ENCODE results near the gene ITPRIPL2.

The ITPRIPL2 gene

GRCh38 chr16:19130852-19131824, 17.4 kb downstream of the ITPRIPL2 start:
- no peak overlapping the region for H3K4me3 ChIP-seq (ENCODE audit: low read depth, low read length)
- TF ChIP-seq CTCF (IDR thresholded peaks at IDR 0.05; ENCODE audit: low read depth, low read length), result no peak
- DNase-seq (ENCODE audit: low read depth, low spot score), result peak; percentile 77
- in situ Hi-C loops (cut with HindIII; ENCODE audit: low sequenced_read_pairs), result no loop called here

GRCh38 chr16:19131825-19132218, 18.1 kb downstream of the ITPRIPL2 start:
- no peak overlapping the region for H3K4me3 ChIP-seq (ENCODE audit: low read depth, low read length)
- no peak for TF ChIP-seq CTCF (IDR thresholded peaks at IDR 0.05; ENCODE audit: low read depth, low read length)
- no peak for DNase-seq (ENCODE audit: low read depth, low spot score)
- in situ Hi-C loops (cut with HindIII; ENCODE audit: low sequenced_read_pairs), result no loop called here

- DNase-seq (ENCODE audit: low read depth, low spot score), result no peak
- H3K4me3 ChIP-seq (ENCODE audit: low read depth, low read length), result no peak overlapping the region
- in situ Hi-C loops (cut with HindIII; ENCODE audit: low sequenced_read_pairs), result no loop called here
- no peak for TF ChIP-seq CTCF (IDR thresholded peaks at IDR 0.05; ENCODE audit: low read depth, low read length)
Observed at GRCh38 chr16:19132255-19132654, 18.5 kb downstream of the ITPRIPL2 start.

- TF ChIP-seq CTCF (IDR thresholded peaks at IDR 0.05; ENCODE audit: low read depth, low read length), result no peak
- in situ Hi-C loops (cut with HindIII; ENCODE audit: low sequenced_read_pairs), result no loop called here
- no peak for DNase-seq (ENCODE audit: low read depth, low spot score)
- H3K4me3 ChIP-seq (ENCODE audit: low read depth, low read length), result no peak overlapping the region
Observed at GRCh38 chr16:19132898-19133297, 19.1 kb downstream of the ITPRIPL2 start.

- in situ Hi-C loops (cut with HindIII; ENCODE audit: low sequenced_read_pairs), result no loop called here
- no peak for DNase-seq (ENCODE audit: low read depth, low spot score)
- H3K4me3 ChIP-seq (ENCODE audit: low read depth, low read length), result no peak overlapping the region
- no peak for TF ChIP-seq CTCF (IDR thresholded peaks at IDR 0.05; ENCODE audit: low read depth, low read length)
Observed at GRCh38 chr16:19133600-19133999, 19.8 kb downstream of the ITPRIPL2 start.

- in situ Hi-C loops (cut with HindIII; ENCODE audit: low sequenced_read_pairs), result no loop called here
- DNase-seq (ENCODE audit: low read depth, low spot score), result no peak
- H3K4me3 ChIP-seq (ENCODE audit: low read depth, low read length), result no peak overlapping the region
- TF ChIP-seq CTCF (IDR thresholded peaks at IDR 0.05; ENCODE audit: low read depth, low read length), result no peak
Observed at GRCh38 chr16:19135201-19135842, 21.6 kb downstream of the ITPRIPL2 start.
